ENCODE data around the gene MXD4. TPM values are rescaled to one million over a fixed set of nuclear protein-coding genes. Genes with fewer than 3 reads are reported as not detected.

Gene MXD4
- total and polyA plus RNA-seq, 9 of the 15 experiments (the other 6 are each of a cell fraction or from before 2014, with no cell fraction given): 0.06 to 13.5 (median 5.9) TPM

DNA sequence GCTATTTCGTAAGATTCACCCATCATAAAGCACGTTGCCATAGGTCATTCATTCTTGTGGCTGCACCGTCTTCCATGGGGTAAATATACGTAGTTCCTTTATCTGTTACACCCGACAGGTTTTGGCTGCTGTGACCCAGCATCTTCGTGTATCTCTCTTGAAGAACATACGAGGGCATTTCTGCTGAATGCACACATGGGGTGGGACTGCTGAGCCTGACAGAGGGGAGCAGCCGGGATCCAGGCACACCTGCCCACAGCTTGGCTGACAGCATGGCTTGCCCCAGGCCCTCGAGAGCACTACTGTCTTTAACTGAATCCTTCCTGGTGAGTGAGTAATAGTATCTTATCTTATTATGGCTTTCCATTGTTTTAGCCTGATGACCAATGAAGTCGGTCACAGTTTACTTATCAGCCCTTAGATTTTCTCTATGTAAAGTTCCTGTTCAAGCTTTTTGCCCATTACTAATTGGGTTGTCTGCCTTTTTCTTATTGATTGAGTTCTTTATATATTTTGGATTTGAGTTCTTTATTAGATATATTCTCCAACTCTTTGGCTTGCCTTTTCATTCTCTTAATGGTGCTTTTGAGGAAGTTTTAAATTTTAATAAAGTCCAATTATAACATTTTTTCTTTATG, 45.0 kb upstream of the MXD4 start:
- peaks cover 0 to 24% of the 10 kb centered on the region in 2 experiments; a peak in 1 of 5 replicates for H3K4me1 ChIP-seq (replicated peaks in 1 of 2; ENCODE audit: control insufficient read depth in 2 of 2, insufficient read depth in 2 of 2, low read length in 2 of 2)
- ATAC-seq: no peak
- H2AFZ ChIP-seq (ENCODE audit: low read depth, low read length): no peak overlapping the region
- POLR2A ChIA-PET: no interaction called here
- H3K27ac ChIP-seq (ENCODE audit: extremely low read depth, low read depth, low read length): no peak overlapping the region
- no peaks in the 10 kb centered on the region; the same call in 1 of the 2 replicates for H3K9me3 ChIP-seq (replicated peaks; ENCODE audit: control insufficient read depth, insufficient read depth, low read depth, low read length)
- WGBS (ENCODE audit: insufficient coverage, low coverage, missing lambda C conversion rate): 60% methylated on average over 10 of the region's 10 CpGs
- CTCF ChIA-PET (ENCODE audit: low intra/inter-chr PET ratio): no interaction called here
- no peaks in the 10 kb centered on the region for H3K79me2 ChIP-seq (ENCODE audit: control insufficient read depth, insufficient read depth, low read length)
- no peak for TF ChIP-seq HCFC1 (IDR thresholded peaks at IDR 0.05; ENCODE audit: low read depth, low read length)
- TF ChIP-seq TRIM24 (IDR thresholded peaks at IDR 0.05): 0 out of 4 replicates have a peak, but pooled peaks of 1 of the 2 experiments have one; percentile 25
- no peak for TF ChIP-seq ZNF699 (CRISPR knock-in tag; IDR thresholded peaks at IDR 0.05; ENCODE audit: insufficient replicate concordance)
- TF ChIP-seq GMEB1 (CRISPR knock-in tag; IDR thresholded peaks at IDR 0.05): no peak
- TF ChIP-seq, protein P1, sequence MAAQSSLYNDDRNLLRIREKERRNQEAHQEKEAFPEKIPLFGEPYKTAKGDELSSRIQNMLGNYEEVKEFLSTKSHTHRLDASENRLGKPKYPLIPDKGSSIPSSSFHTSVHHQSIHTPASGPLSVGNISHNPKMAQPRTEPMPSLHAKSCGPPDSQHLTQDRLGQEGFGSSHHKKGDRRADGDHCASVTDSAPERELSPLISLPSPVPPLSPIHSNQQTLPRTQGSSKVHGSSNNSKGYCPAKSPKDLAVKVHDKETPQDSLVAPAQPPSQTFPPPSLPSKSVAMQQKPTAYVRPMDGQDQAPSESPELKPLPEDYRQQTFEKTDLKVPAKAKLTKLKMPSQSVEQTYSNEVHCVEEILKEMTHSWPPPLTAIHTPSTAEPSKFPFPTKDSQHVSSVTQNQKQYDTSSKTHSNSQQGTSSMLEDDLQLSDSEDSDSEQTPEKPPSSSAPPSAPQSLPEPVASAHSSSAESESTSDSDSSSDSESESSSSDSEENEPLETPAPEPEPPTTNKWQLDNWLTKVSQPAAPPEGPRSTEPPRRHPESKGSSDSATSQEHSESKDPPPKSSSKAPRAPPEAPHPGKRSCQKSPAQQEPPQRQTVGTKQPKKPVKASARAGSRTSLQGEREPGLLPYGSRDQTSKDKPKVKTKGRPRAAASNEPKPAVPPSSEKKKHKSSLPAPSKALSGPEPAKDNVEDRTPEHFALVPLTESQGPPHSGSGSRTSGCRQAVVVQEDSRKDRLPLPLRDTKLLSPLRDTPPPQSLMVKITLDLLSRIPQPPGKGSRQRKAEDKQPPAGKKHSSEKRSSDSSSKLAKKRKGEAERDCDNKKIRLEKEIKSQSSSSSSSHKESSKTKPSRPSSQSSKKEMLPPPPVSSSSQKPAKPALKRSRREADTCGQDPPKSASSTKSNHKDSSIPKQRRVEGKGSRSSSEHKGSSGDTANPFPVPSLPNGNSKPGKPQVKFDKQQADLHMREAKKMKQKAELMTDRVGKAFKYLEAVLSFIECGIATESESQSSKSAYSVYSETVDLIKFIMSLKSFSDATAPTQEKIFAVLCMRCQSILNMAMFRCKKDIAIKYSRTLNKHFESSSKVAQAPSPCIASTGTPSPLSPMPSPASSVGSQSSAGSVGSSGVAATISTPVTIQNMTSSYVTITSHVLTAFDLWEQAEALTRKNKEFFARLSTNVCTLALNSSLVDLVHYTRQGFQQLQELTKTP (IDR thresholded peaks at IDR 0.05; ENCODE audit: low read depth in 1 of 2, partially characterized antibody in 2 of 2): peak in 1 of 2 experiments; percentile 99
- TF ChIP-seq TRIM28 (IDR thresholded peaks at IDR 0.05): peak; percentile 20; the same call in 1 of the 2 replicates
- no peak for TF ChIP-seq PBX2 (CRISPR knock-in tag; IDR thresholded peaks at IDR 0.05; ENCODE audit: low read depth)
- no peak for TF ChIP-seq PBX2 (tag; conservative IDR thresholded peaks at IDR 0.05; ENCODE audit: low read depth)
- no peak for TF ChIP-seq HMG20B (CRISPR knock-in tag; IDR thresholded peaks at IDR 0.05)
- no peak for TF ChIP-seq CAMTA2 (CRISPR knock-in tag; conservative IDR thresholded peaks at IDR 0.05)
- TF ChIP-seq, protein P2, sequence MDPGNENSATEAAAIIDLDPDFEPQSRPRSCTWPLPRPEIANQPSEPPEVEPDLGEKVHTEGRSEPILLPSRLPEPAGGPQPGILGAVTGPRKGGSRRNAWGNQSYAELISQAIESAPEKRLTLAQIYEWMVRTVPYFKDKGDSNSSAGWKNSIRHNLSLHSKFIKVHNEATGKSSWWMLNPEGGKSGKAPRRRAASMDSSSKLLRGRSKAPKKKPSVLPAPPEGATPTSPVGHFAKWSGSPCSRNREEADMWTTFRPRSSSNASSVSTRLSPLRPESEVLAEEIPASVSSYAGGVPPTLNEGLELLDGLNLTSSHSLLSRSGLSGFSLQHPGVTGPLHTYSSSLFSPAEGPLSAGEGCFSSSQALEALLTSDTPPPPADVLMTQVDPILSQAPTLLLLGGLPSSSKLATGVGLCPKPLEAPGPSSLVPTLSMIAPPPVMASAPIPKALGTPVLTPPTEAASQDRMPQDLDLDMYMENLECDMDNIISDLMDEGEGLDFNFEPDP (CRISPR knock-in tag; IDR thresholded peaks at IDR 0.05): no peak
- no peaks in the 10 kb centered on the region for H4K20me1 ChIP-seq (replicated peaks; ENCODE audit: control insufficient read depth, insufficient read depth, low read length)
- H3K9ac ChIP-seq (ENCODE audit: insufficient read depth in 1 of 2, low read depth in 2 of 2, low read length in 2 of 2): no peak overlapping the region
- H3K4me3 ChIP-seq: no peak overlapping the region
- in situ Hi-C loops (cut with MboI) (no loop called here), intact Hi-C loops (cut with micrococcal nuclease) (no loop called here)
- no peaks in the 10 kb centered on the region for H3K27me3 ChIP-seq (ENCODE audit: control insufficient read depth in 2 of 2, insufficient read depth in 2 of 2, low read length in 2 of 2)
- H3K9me1 ChIP-seq (ENCODE audit: control insufficient read depth, insufficient read depth, low read length): no peaks in the 10 kb centered on the region
- no peak for FAIRE-seq
- BruUV-seq (replicated peaks): no TSS peak
- no peak overlapping the region for H3K4me2 ChIP-seq (ENCODE audit: insufficient read depth, low read length)
- no peaks in the 10 kb centered on the region for H3K36me3 ChIP-seq (ENCODE audit: control insufficient read depth, insufficient read depth, low read length)
- no peak for DNase-seq (ENCODE audit: extremely low read depth in 1 of 4, low spot score in 3 of 4)

All from K562 (cell line).